OCI-LY7 (cell line): ENCODE data around the gene NCKAP1. TPM values are rescaled to one million over a fixed set of nuclear protein-coding genes. Genes with fewer than 3 reads are reported as not detected.

Source experiments
- BruUV-seq: library from RNA; stranded (reverse); fragments of 400-500 nt; replicated peaks from 2 replicates; lab custom pipeline; 2021; lab: Mats Ljungman, UMichigan
- CTCF ChIA-PET: fragments of 300-600 bp; sonication (Branson Sonifier 250); formaldehyde crosslinking; loops from one replicate; lab custom pipeline; 2022; ENCODE audit warnings: antibody characterized with exemption; ENCODE audit not compliant: unreplicated experiment; lab: Charles Lee
- POLR2A ChIA-PET: fragments of 300-600 bp; sonication (Branson Sonifier 250); formaldehyde crosslinking; loops from one replicate; lab custom pipeline; 2022; ENCODE audit warnings: antibody characterized with exemption; lab: Charles Lee
- DNase-seq: peaks from one replicate; pipeline ENCODE4 v3.0.0-alpha.2; 2015; ENCODE audit warnings: low spot score
- H2AFZ ChIP-seq: fragments of 200-600 bp; sonication (generic), shearing (Covaris generic); 2 replicates; pipeline ENCODE4 v1.6.1; 2014; ENCODE audit warnings: mild to moderate bottlenecking, antibody characterized with exemption, low read length, moderate library complexity
- H3K27ac ChIP-seq: fragments of 200-600 bp; sonication (generic); 2 replicates; pipeline ENCODE4 v1.5.1; 2014; ENCODE audit warnings: mixed run types, low read depth, mild to moderate bottlenecking, moderate library complexity, low read length, inconsistent platforms; ENCODE audit not compliant: poor library complexity, severe bottlenecking
- H3K36me3 ChIP-seq: fragments of 200-600 bp; sonication (generic); 2 replicates; pipeline ENCODE4 v1.6.1; 2014; ENCODE audit warnings: mild to moderate bottlenecking, antibody characterized with exemption, low read length, moderate library complexity, mixed read lengths; ENCODE audit not compliant: insufficient read depth
- H3K4me1 ChIP-seq: fragments of 200-600 bp; sonication (generic); 2 replicates; pipeline ENCODE4 v1.5.1; 2014; ENCODE audit warnings: mild to moderate bottlenecking, low read length; ENCODE audit not compliant: insufficient read depth, poor library complexity, severe bottlenecking
- H3K4me2 ChIP-seq: fragments of 200-600 bp; sonication (generic); 2 replicates; pipeline ENCODE4 v1.6.1; 2014; ENCODE audit warnings: mild to moderate bottlenecking, low read length
- H3K4me3 ChIP-seq: fragments of 200-600 bp; sonication (generic); 2 replicates; pipeline ENCODE4 v1.5.1; 2014; ENCODE audit warnings: mild to moderate bottlenecking, low read depth, low read length; ENCODE audit not compliant: poor library complexity, severe bottlenecking
- H3K79me2 ChIP-seq: fragments of 200-600 bp; sonication (generic); 2 replicates; pipeline ENCODE4 v1.6.1; 2016; ENCODE audit warnings: low read depth, mild to moderate bottlenecking, low read length, moderate library complexity, mixed read lengths; ENCODE audit not compliant: insufficient read depth
- H3K9me2 ChIP-seq: fragments of 200-600 bp; sonication (generic); 2 replicates; pipeline ENCODE4 v1.6.1; 2016; ENCODE audit warnings: mild to moderate bottlenecking, low read length, mixed read lengths; ENCODE audit not compliant: insufficient read depth
- H3K9me3 ChIP-seq: fragments of 200-600 bp; sonication (generic); 2 replicates; pipeline ENCODE4 v1.6.1; 2014; ENCODE audit warnings: mild to moderate bottlenecking, mixed run types, low read length, mixed read lengths
- H4K20me1 ChIP-seq: fragments of 200-600 bp; sonication (generic); 2 replicates; pipeline ENCODE4 v1.6.1; 2014; ENCODE audit warnings: mild to moderate bottlenecking, antibody characterized with exemption, low read length, moderate library complexity, mixed read lengths; ENCODE audit not compliant: insufficient read depth
- CTCF ChIP-seq: fragments of 200-600 bp; sonication (generic); conservative IDR thresholded peaks from 2 replicates; pipeline ENCODE4 v1.5.1; 2014; ENCODE audit warnings: mild to moderate bottlenecking, antibody characterized with exemption, low read length, moderate library complexity, mixed read lengths
- EZH2phosphoT487 ChIP-seq: fragments of 200-600 bp; sonication (generic); IDR thresholded peaks from 2 replicates; pipeline ENCODE4 v1.6.1; 2018; ENCODE audit warnings: low read depth, borderline replicate concordance, mild to moderate bottlenecking, mixed run types, antibody characterized with exemption, low read length, moderate library complexity, mixed read lengths
- intact Hi-C: fragments of 100-400 bp; cut with micrococcal nuclease; formaldehyde crosslinking; loops from one replicate; pipeline ENCODE4 v1.10.0; 2022; ENCODE audit not compliant: unreplicated experiment
- total RNA-seq, 2 experiments: library from RNA; depleted of rRNA in 1 of 2; stranded (reverse); fragments of >200 nt in 1 of 2; shearing (Covaris generic) in 1 of 2; gene quantifications; 2 replicates each; pipeline ENCODE4 v1.2.3, GENCODE V29; 2014 to 2022

The NCKAP1 gene
- total RNA-seq, 2 experiments from 2014 or later, result 0.06 to 0.55 TPM

GRCh38 chr2:183060571-183061231, 22.4 kb upstream of the NCKAP1 start:
- CTCF ChIA-PET, result no interaction called here
- POLR2A ChIA-PET, result no interaction called here
- BruUV-seq, result no TSS peak
- no peaks in the 10 kb centered on the region for H3K4me1 ChIP-seq
- H3K9me2 ChIP-seq, result no peaks in the 10 kb centered on the region
- no peak for DNase-seq
- TF ChIP-seq CTCF (no peak), EZH2phosphoT487 (no peak)
- intact Hi-C loops, result no loop called here
- H2AFZ ChIP-seq, result no peak overlapping the region
- H3K36me3 ChIP-seq, result no peaks in the 10 kb centered on the region
- no peak overlapping the region for H3K27ac ChIP-seq
- no peak overlapping the region for H3K4me2 ChIP-seq
- no peaks in the 10 kb centered on the region for H3K79me2 ChIP-seq
- no peak overlapping the region for H3K4me3 ChIP-seq
- H3K9me3 ChIP-seq, result no peaks in the 10 kb centered on the region
- H4K20me1 ChIP-seq, result no peaks in the 10 kb centered on the region

- no peak overlapping the region for H3K27ac ChIP-seq
- ChIA-PET POLR2A (interaction anchor here (0.6 kb wide), 1 partner anchor 422 kb away, joined by 3 read pairs; no protein-coding TSS in a partner anchor), CTCF (no interaction called here)
- no peaks in the 10 kb centered on the region for H3K36me3 ChIP-seq
- H3K4me2 ChIP-seq, result no peak overlapping the region
- H3K4me3 ChIP-seq, result no peak overlapping the region
- no peak for TF ChIP-seq EZH2phosphoT487
- no peak for TF ChIP-seq CTCF
- H3K4me1 ChIP-seq, result no peaks in the 10 kb centered on the region
- H4K20me1 ChIP-seq, result no peaks in the 10 kb centered on the region
- no peaks in the 10 kb centered on the region for H3K79me2 ChIP-seq
- no peak for DNase-seq
- no peak overlapping the region for H2AFZ ChIP-seq
- H3K9me3 ChIP-seq, result no peaks in the 10 kb centered on the region
- BruUV-seq, result no TSS peak
- intact Hi-C loops, result no loop called here
- no peaks in the 10 kb centered on the region for H3K9me2 ChIP-seq
Observed at GRCh38 chr2:183059561-183059960, 21.3 kb upstream of the NCKAP1 start.

- POLR2A ChIA-PET, result interaction anchor here (0.7 kb wide), 1 partner anchor 198 kb away, joined by 3 read pairs; no protein-coding TSS in a partner anchor
Observed at GRCh38 chr2:183057333-183057985, 19.2 kb upstream of the NCKAP1 start.

More at GRCh38 chr2:183057333-183057985, 19.2 kb upstream of the NCKAP1 start:
- Histone ChIP-seq H2AFZ (no peak overlapping the region), H3K9me2 (no peaks in the 10 kb centered on the region), H3K9me3 (no peaks in the 10 kb centered on the region), H3K4me3 (no peak overlapping the region), H4K20me1 (no peaks in the 10 kb centered on the region; the same call in 1 of the 2 replicates), H3K4me2 (no peak overlapping the region), H3K36me3 (no peaks in the 10 kb centered on the region), H3K27ac (no peak overlapping the region), H3K79me2 (no peaks in the 10 kb centered on the region), H3K4me1 (no peaks in the 10 kb centered on the region)
- CTCF ChIA-PET, result no interaction called here
- intact Hi-C loops, result no loop called here
- BruUV-seq, result no TSS peak
- TF ChIP-seq CTCF, result no peak
- TF ChIP-seq EZH2phosphoT487, result no peak
- no peak for DNase-seq
